Retina (tissue), 1 donor: ENCODE measurements around the gene MAP3K5.
"Not testable (repeated sequence)": the region's sequence is repeated elsewhere in the genome, so short reads cannot be mapped to it uniquely, and the experiment has no call there.

Experiments used
- DNase-seq: peaks from one replicate; pipeline ENCODE4 v3.0.0-alpha.2; 2016

The MAP3K5 gene

GRCh38 chr6:136607204-136607931 lies 184.9 kb downstream of the MAP3K5 start:
- no peak for DNase-seq

DNA sequence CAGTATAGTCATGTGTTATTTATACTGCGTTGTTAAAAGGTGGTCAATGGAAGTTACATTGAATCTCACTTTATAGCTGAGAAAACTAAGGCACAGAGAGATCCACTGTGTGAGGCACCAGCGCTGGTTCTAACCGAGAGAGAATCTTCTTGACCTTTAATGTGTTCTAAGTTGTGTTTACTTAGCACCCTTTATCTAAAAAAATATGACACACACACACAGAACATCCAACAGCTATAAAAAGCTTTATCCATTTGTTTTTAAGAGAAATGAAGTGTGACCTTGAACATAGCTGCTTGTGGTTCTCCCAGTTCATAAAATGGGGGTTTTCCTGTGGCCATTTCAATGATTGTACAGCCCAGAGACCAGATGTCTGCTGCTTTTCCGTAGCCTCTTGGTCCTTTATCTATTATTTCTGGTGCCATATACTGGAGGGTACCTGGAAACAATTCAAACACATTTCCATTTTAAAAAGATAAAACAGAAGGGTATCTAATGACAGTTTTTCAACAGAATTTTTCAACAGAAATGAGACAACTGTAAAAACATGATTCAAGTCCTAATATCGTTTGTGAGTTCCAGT lies 187.3 kb downstream of the MAP3K5 start:
- DNase-seq = no peak

GRCh38 chr6:136604328-136604825 lies 187.9 kb downstream of the MAP3K5 start:
- no peak for DNase-seq

GRCh38 chr6:136600818-136601217 lies 191.5 kb downstream of the MAP3K5 start:
- DNase-seq = no peak

GRCh38 chr6:136599329-136600011 lies 192.8 kb downstream of the MAP3K5 start:
- DNase-seq = no peak

DNA sequence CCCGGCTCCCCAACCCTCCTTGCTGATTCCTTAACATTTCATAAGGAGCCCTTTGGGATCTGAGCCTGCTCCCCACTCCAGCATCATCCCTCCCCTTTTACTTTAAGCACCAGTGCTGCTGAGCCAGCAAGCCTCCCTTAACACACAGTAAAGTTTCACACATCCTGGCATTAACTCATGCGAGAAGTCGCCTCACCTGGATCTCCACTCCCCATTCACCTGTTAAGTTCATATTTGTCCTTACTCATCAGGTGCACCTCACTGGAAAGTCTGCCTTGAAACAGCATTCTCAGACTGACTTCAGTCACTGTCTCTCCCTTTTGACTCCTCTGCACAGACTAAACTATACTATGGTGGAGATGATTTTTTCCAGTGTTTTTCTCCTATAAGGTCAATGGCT lies 194.2 kb downstream of the MAP3K5 start:
- DNase-seq = no peak

- no peak for DNase-seq
Measured at GRCh38 chr6:136594671-136595070, 197.6 kb downstream of the MAP3K5 start.

DNA sequence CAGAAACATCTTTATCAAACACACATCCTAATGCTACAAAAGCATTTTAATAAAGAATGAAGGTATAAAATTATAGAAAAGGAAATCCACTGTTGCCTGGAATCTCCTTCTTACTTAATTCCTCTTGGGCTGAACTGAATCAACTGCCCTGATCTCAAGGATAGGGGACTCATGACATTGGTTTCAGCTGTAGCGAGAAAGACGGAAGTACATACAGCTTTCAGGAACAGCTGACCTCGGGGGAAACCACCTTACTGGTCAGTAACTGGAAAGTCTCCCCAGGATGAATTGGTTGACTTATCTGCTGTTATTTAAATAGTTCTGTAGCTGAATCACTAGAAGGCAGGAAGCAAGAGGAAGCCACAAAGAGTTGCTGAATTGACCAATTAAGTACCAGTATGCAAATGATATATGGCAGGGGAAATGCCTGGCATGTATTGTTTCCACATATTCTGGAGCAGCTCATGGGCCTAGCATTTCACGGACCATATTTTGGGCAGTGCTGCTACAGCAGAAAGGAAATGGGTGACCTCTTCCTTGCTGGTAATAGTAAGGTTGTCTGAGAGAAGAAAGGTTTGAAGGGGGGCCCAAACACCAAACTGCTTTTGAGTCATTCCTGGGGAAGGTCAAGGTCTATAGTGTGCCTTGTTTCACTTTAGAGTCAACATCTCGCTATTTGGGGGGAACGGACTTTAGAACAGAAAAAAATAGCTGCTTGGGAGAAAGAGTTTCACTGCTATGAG lies 198.4 kb downstream of the MAP3K5 start:
- no peak for DNase-seq

GRCh38 chr6:136592930-136593673 lies 199.2 kb downstream of the MAP3K5 start:
- no peak for DNase-seq

GRCh38 chr6:136591617-136592016 lies 200.7 kb downstream of the MAP3K5 start:
- no peak for DNase-seq

DNA sequence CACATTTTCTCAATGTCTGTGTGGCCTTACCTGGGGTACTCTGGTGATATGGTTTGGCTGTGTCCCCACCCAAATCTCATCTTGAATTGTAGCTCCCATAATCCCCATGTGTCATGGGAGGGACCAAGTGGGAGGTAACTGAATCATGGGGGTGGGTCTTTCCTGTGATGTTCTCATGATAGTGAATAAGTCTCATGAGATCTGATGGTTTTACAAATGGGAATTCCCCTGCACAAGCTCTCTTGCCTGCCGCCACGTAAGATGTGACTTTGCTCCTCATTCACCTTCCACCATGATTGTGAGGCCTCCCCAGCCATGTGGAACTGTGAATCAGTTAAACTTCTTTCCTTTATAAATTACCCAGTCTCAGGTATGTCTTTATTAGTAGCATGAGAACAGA lies 201.4 kb downstream of the MAP3K5 start:
- DNase-seq = not testable (repeated sequence)

- no peak for DNase-seq
Measured at GRCh38 chr6:136587527-136587926, 204.8 kb downstream of the MAP3K5 start.

- no peak for DNase-seq
Measured at GRCh38 chr6:136586295-136586694, 206.0 kb downstream of the MAP3K5 start.

DNA sequence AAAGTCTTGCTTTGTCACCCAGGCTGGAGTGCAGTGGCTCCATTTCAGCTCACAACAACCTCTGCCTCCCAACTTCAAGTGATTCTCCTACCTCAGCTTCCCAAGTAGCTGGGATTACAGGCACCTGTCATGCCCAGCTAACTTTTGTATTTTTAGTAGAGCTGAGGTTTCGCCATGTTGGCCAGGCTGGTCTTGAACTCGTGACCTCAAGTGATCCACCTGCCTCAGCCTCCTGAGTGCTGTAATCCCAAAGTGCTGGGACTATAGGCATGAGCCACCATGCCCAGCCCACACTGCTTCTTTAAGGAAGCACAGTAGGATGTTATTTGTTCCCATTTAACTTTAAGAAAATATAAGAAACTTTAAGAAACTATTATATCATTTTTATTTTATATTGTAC lies 206.8 kb downstream of the MAP3K5 start:
- DNase-seq = not testable (repeated sequence)

- not testable (repeated sequence) for DNase-seq
Measured at GRCh38 chr6:136584290-136584689, 208.0 kb downstream of the MAP3K5 start.

- no peak for DNase-seq
Measured at GRCh38 chr6:136582711-136583471, 209.4 kb downstream of the MAP3K5 start.

GRCh38 chr6:136579800-136580199 lies 212.5 kb downstream of the MAP3K5 start:
- DNase-seq = no peak

DNA sequence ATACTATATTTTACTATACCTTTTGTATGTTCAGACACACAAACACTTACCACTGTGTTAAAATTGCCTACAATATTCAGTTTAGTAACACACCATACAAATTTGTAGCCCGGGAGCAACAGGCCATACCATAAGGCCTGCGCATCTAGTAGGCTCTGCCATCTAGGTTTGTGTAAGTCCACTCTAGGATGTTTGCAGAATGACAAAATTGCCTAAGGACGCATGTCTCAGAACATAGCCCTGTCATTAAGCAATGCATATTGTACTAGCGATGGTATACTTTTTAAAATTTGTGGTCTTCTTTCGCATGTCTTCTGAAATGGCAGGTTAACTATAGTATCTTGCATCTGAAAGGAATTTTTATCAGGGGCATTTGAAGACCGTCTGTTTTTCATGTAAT lies 215.5 kb downstream of the MAP3K5 start:
- no peak for DNase-seq

GRCh38 chr6:136571496-136571895 lies 220.8 kb downstream of the MAP3K5 start:
- DNase-seq = no peak

- no peak for DNase-seq
Measured at GRCh38 chr6:136571065-136571464, 221.2 kb downstream of the MAP3K5 start.

DNA sequence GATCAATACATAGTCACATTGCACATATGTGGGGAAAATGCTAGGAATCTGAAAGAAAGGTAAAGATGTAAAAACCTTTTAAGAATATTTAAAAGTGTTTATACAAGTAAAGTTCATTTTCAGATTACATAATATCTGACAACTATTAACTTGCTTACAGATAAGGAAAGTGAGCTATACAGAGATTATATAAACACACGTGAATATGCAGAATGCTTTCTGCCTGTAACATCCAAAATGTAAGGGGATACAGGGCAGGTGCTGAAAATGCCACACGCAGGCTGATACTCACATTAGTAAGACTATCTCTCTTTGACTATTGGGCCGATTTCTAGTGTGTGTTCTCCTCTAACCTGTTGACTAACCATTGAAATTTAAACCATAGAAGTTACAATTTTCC lies 224.1 kb downstream of the MAP3K5 start:
- DNase-seq = no peak

DNA sequence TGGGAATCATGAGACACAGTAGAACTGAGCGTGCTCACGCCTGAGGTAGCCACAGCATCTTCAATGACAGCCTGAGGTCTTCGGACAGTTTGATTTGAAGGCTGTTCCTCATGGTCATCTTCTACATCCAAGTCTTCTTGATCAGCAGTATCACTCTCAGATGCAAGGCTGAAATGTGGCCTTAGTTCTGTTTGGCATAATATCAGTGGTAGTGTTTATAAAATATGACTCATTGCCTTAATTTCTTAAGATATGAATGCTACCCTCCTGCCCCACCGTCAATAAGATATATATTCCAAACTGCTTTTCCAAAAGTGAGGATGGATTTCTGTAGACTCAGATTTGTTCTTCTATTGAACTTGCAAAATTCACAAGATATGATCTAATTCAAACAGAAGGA lies 224.6 kb downstream of the MAP3K5 start:
- DNase-seq = no peak
